HCT116 (cell line): ENCODE measurements around the gene R3HDM1. TPM values are rescaled to one million over a fixed set of nuclear protein-coding genes. Genes with fewer than 3 reads are reported as not detected.

Experiments
- ATAC-seq: fragments of 200-7000 bp; cut with Tn5 transposase; 2 replicates; pipeline ENCODE4 v1.9.1; 2020; ENCODE audit warnings: mild to moderate bottlenecking, moderate library complexity
- BruUV-seq: library from RNA; stranded (reverse); fragments of 400-500 nt; replicated peaks from 2 replicates; lab custom pipeline; 2021; lab: Mats Ljungman, UMichigan
- CTCF ChIA-PET: fragments of 300-600 bp; sonication (Branson Sonifier 250); formaldehyde crosslinking; loops from one replicate; lab custom pipeline; 2021; ENCODE audit warnings: antibody characterized with exemption; lab: Charles Lee
- POLR2A ChIA-PET: fragments of 300-600, 350-600 bp; sonication (Branson Sonifier 250); formaldehyde crosslinking; loops from one replicate; lab custom pipeline; 2021; ENCODE audit warnings: antibody characterized with exemption; lab: Charles Lee
- RAD21 ChIA-PET, 2 experiments: fragments of 300-600 bp; sonication (Branson Sonifier 250); formaldehyde crosslinking; loops; one replicate each; lab custom pipeline; 2023; ENCODE audit warnings: low total read pairs in 2 of 2; ENCODE audit not compliant: uncharacterized antibody in 2 of 2, unreplicated experiment in 2 of 2, low non-redundant PET in 1 of 2; lab: Charles Lee
- DNase-seq: peaks from one replicate; pipeline ENCODE4 v3.0.0-alpha.2; 2010; ENCODE audit warnings: low read depth, low spot score
- H2AFZ ChIP-seq: fragments of 200-600 bp; shearing (Covaris generic), sonication (generic); 2 replicates; pipeline ENCODE4 v1.6.1; 2017; ENCODE audit warnings: low read depth, mixed run types, mixed read lengths, antibody characterized with exemption, low read length; ENCODE audit not compliant: poor library complexity, severe bottlenecking
- H3K27ac ChIP-seq: 2 replicates; pipeline ENCODE4 v1.5.1; 2012; ENCODE audit warnings: low read depth, low read length
- H3K27me3 ChIP-seq: fragments of 200-600 bp; sonication (generic); 2 replicates; pipeline ENCODE4 v1.6.1; 2016; ENCODE audit warnings: mixed run types, low read length, mixed read lengths; ENCODE audit not compliant: insufficient read depth
- H3K36me3 ChIP-seq, 2 experiments: fragments of 200-500 bp in 1 of 2; fragments of 200-600 bp in 1 of 2; sonication (Bioruptor generic) in 1 of 2; sonication (generic) in 1 of 2; 2 replicates each; pipeline versions ENCODE4 v1.5.1 to v1.6.1; 2014 to 2016; ENCODE audit warnings: low read length in 2 of 2, inconsistent platforms in 1 of 2, mixed read lengths in 1 of 2, mixed run types in 1 of 2; ENCODE audit not compliant: insufficient read depth in 2 of 2, control insufficient read depth in 1 of 2
- H3K4me1 ChIP-seq, 2 experiments: fragments of 200-600 bp in 1 of 2; sonication (generic) in 1 of 2; 2 replicates each; pipeline versions ENCODE4 v1.5.1 to v1.6.1; 2012 to 2017; ENCODE audit warnings: low read length in 2 of 2, inconsistent platforms in 1 of 2, mild to moderate bottlenecking in 1 of 2, mixed read lengths in 1 of 2, mixed run types in 1 of 2, moderate library complexity in 1 of 2; ENCODE audit not compliant: insufficient read depth in 2 of 2, control insufficient read depth in 1 of 2
- H3K4me2 ChIP-seq: fragments of 200-600 bp; sonication (generic); 2 replicates; pipeline ENCODE4 v1.6.1; 2017; ENCODE audit warnings: mixed run types, low read length, mixed read lengths
- H3K4me3 ChIP-seq, 2 experiments: fragments of 200-600 bp in 1 of 2; sonication (generic) in 1 of 2; replicated peaks in 1 of 2; 2 replicates each; pipeline ENCODE4 v1.5.1; 2011 to 2016; ENCODE audit warnings: low read length in 2 of 2, control low read depth in 1 of 2, low read depth in 1 of 2, mild to moderate bottlenecking in 1 of 2, mixed read lengths in 1 of 2, mixed run types in 1 of 2
- H3K79me2 ChIP-seq: fragments of 200-600 bp; sonication (generic); 2 replicates; pipeline ENCODE4 v1.6.1; 2017; ENCODE audit warnings: mild to moderate bottlenecking, mixed run types, low read length, moderate library complexity, mixed read lengths; ENCODE audit not compliant: insufficient read depth
- H3K9ac ChIP-seq: fragments of 200-600 bp; sonication (generic); 2 replicates; pipeline ENCODE4 v1.6.1; 2016; ENCODE audit warnings: low read length, mixed read lengths
- H3K9me2 ChIP-seq: fragments of 200-600 bp; sonication (generic), shearing (Covaris generic); 2 replicates; pipeline ENCODE4 v1.6.1; 2017; ENCODE audit warnings: mixed run types, mild to moderate bottlenecking, moderate library complexity; ENCODE audit not compliant: insufficient read depth
- H3K9me3 ChIP-seq, 2 experiments: fragments of 200-500 bp in 1 of 2; fragments of 200-600 bp in 1 of 2; sonication (Bioruptor generic) in 1 of 2; sonication (generic) in 1 of 2; 2 replicates each; pipeline ENCODE4 v1.6.1; 2014 to 2017; ENCODE audit warnings: low read length in 2 of 2, mixed read lengths in 2 of 2, inconsistent platforms in 1 of 2, low read depth in 1 of 2, mild to moderate bottlenecking in 1 of 2, mixed run types in 1 of 2, moderate library complexity in 1 of 2; ENCODE audit not compliant: control insufficient read depth in 1 of 2, insufficient read depth in 1 of 2
- H4K20me1 ChIP-seq: fragments of 200-600 bp; sonication (generic), shearing (Covaris generic); 2 replicates; pipeline ENCODE4 v1.6.1; 2017; ENCODE audit warnings: mixed run types, mild to moderate bottlenecking, moderate library complexity; ENCODE audit not compliant: insufficient read depth
- ATF3 ChIP-seq: IDR thresholded peaks from 2 replicates; pipeline ENCODE4 v1.6.1; 2012
- CBX3 ChIP-seq: IDR thresholded peaks from 2 replicates; pipeline ENCODE4 v1.6.1; 2012; ENCODE audit warnings: low read depth
- CTCF ChIP-seq, 3 experiments: fragments of 200-600 bp in 1 of 3; sonication (generic) in 1 of 3; IDR thresholded peaks in 2 of 3; conservative IDR thresholded peaks in 1 of 3; 2 replicates each; pipeline ENCODE4 v1.5.1; 2012 to 2017; ENCODE audit warnings: low read depth in 2 of 3, low read length in 2 of 3, antibody characterized with exemption in 1 of 3, borderline replicate concordance in 1 of 3, control low read depth in 1 of 3, mild to moderate bottlenecking in 1 of 3, mixed read lengths in 1 of 3, mixed run types in 1 of 3, moderate library complexity in 1 of 3; ENCODE audit not compliant: insufficient read depth in 1 of 3
- EZH2 ChIP-seq: fragments of 200-600 bp; sonication (generic); IDR thresholded peaks from 2 replicates; pipeline ENCODE4 v1.6.1; 2017; ENCODE audit warnings: antibody characterized with exemption, mixed run types
- EZH2phosphoT487 ChIP-seq: fragments of 200-600 bp; IDR thresholded peaks from 2 replicates; pipeline ENCODE4 v1.6.1; 2018; ENCODE audit warnings: antibody characterized with exemption, borderline replicate concordance
- POLR2A ChIP-seq: IDR thresholded peaks from 2 replicates; pipeline ENCODE4 v1.7.0; 2011; ENCODE audit warnings: borderline replicate concordance; ENCODE audit not compliant: insufficient read depth, insufficient read length; ENCODE audit errors: extremely low read depth
- POLR2AphosphoS5 ChIP-seq: IDR thresholded peaks from 2 replicates; pipeline ENCODE4 v1.6.1; 2011; ENCODE audit warnings: mild to moderate bottlenecking, low read depth, low read length, moderate library complexity
- RAD21 ChIP-seq: IDR thresholded peaks from 2 replicates; pipeline ENCODE4 v1.6.1; 2012; ENCODE audit warnings: low read depth, mild to moderate bottlenecking
- REST ChIP-seq: IDR thresholded peaks from 2 replicates; pipeline ENCODE4 v1.6.1; 2012; ENCODE audit warnings: low read depth
- SRF ChIP-seq: IDR thresholded peaks from 2 replicates; pipeline ENCODE4 v1.6.1; 2012; ENCODE audit warnings: low read depth
- TCF7L2 ChIP-seq: IDR thresholded peaks from 2 replicates; pipeline ENCODE4 v1.7.0; 2011; ENCODE audit warnings: borderline replicate concordance, inconsistent platforms; ENCODE audit not compliant: insufficient read depth, insufficient read length; ENCODE audit errors: extremely low read depth
- YY1 ChIP-seq: IDR thresholded peaks from 2 replicates; pipeline ENCODE4 v1.6.1; 2011; ENCODE audit warnings: low read length, low read depth, moderate library complexity, mild to moderate bottlenecking; ENCODE audit not compliant: insufficient replicate concordance; ENCODE audit errors: extremely low read depth
- ZNF274 ChIP-seq: fragments of 200-500 bp; sonication (Bioruptor generic); IDR thresholded peaks from 2 replicates; pipeline ENCODE4 v1.6.1; 2014; ENCODE audit warnings: mild to moderate bottlenecking, low read depth, low read length, inconsistent platforms
- intact Hi-C: fragments of 100-400 bp; cut with micrococcal nuclease; formaldehyde crosslinking; loops from 2 replicates; pipeline ENCODE4 v1.10.0; 2022
- total RNA-seq: library from RNA; stranded (reverse); gene quantifications from one replicate; pipeline ENCODE4 v1.2.1, GENCODE V29; 2021; ENCODE audit not compliant: unreplicated experiment

R3HDM1 gene
- total RNA-seq, 1 experiment from 2014 or later, result 43.1 TPM

GRCh38 chr2:135557530-135557929 lies 26.2 kb downstream of the R3HDM1 start:
- no peak for ATAC-seq
- BruUV-seq, result no TSS peak

GRCh38 chr2:135561925-135562324 lies 30.6 kb downstream of the R3HDM1 start:
- DNase-seq, result no peak
- no peaks in the 10 kb centered on the region for H3K9me2 ChIP-seq
- ChIA-PET POLR2A (no interaction called here), CTCF (interaction anchor here (0.6 kb wide), 1 partner anchor 786 kb away, joined by 3 read pairs; no protein-coding TSS in a partner anchor), RAD21 (no interaction called here)
- no peaks in the 10 kb centered on the region for H3K27me3 ChIP-seq
- H2AFZ ChIP-seq, result no peak overlapping the region
- H3K4me3 ChIP-seq, result no peak overlapping the region
- no TSS peak for BruUV-seq
- intact Hi-C loops, result no loop called here
- H3K27ac ChIP-seq, result no peak overlapping the region
- H3K36me3 ChIP-seq, result no peaks in the 10 kb centered on the region
- no peak for ATAC-seq
- H3K9ac ChIP-seq, result no peak overlapping the region
- peaks cover 6 to 39% of the 10 kb centered on the region in 2 experiments; a peak in 3 of 4 replicates for H3K4me1 ChIP-seq
- H4K20me1 ChIP-seq, result no peaks in the 10 kb centered on the region; the same call in 1 of the 2 replicates
- peaks cover 82% of the 10 kb centered on the region for H3K79me2 ChIP-seq
- H3K9me3 ChIP-seq, result no peaks in the 10 kb centered on the region
- H3K4me2 ChIP-seq, result no peak overlapping the region
- TF ChIP-seq CBX3, result no peak
- no peak for TF ChIP-seq TCF7L2
- TF ChIP-seq RAD21, result no peak
- no peak for TF ChIP-seq REST
- TF ChIP-seq CTCF (IDR thresholded peaks at IDR 0.05 in 2 of 3, conservative IDR thresholded peaks at IDR 0.05 in 1 of 3; ENCODE audit: borderline replicate concordance in 1 of 3, insufficient read depth in 1 of 3, low read depth in 2 of 3, low read length in 2 of 3), result no peak
- no peak for TF ChIP-seq SRF
- TF ChIP-seq YY1, result no peak
- no peak for TF ChIP-seq POLR2AphosphoS5
- TF ChIP-seq EZH2phosphoT487, result no peak
- TF ChIP-seq EZH2, result no peak
- no peak for TF ChIP-seq ZNF274
- TF ChIP-seq POLR2A, result no peak

More at GRCh38 chr2:135557530-135557929, 26.2 kb downstream of the R3HDM1 start:
- ChIA-PET CTCF (no interaction called here), RAD21 (no interaction called here), POLR2A (no interaction called here)
- intact Hi-C loops, result no loop called here
- peaks cover 6 to 26% of the 10 kb centered on the region in 2 experiments; a peak in 3 of 4 replicates for H3K4me1 ChIP-seq
- H3K79me2 ChIP-seq, result peaks cover 89% of the 10 kb centered on the region
- no peaks in the 10 kb centered on the region for H3K36me3 ChIP-seq
- no peak overlapping the region for H3K27ac ChIP-seq
- H2AFZ ChIP-seq, result no peak overlapping the region
- no peaks in the 10 kb centered on the region for H3K9me2 ChIP-seq
- no peaks in the 10 kb centered on the region for H4K20me1 ChIP-seq
- no peak overlapping the region for H3K4me3 ChIP-seq
- H3K4me2 ChIP-seq, result no peak overlapping the region
- H3K9me3 ChIP-seq, result no peaks in the 10 kb centered on the region
- no peak for DNase-seq
- no peaks in the 10 kb centered on the region for H3K27me3 ChIP-seq
- H3K9ac ChIP-seq, result no peak overlapping the region
- TF ChIP-seq TCF7L2 (no peak), RAD21 (no peak), POLR2A (no peak), ATF3 (no peak)
- TF ChIP-seq, all 23 proteins: peak for 0
